Iris pigment epithelial cell (primary cell): Measurements from ENCODE around the gene COL7A1.
A peak's percentile ranks its signal among the peaks of the same experiment; 100 is the strongest.

ENCODE experiments used
- DNase-seq: peaks from one replicate; pipeline ENCODE4 v3.0.0-alpha.2; 2011; ENCODE audit warnings: low read depth

The COL7A1 gene

GRCh38 chr3:48591886-48592518 is 3.1 kb downstream of the COL7A1 start:
- no peak for DNase-seq

GRCh38 chr3:48591436-48591835 is 3.7 kb downstream of the COL7A1 start:
- DNase-seq: no peak

- DNase-seq: no peak
Observed at GRCh38 chr3:48588230-48588629, 6.9 kb downstream of the COL7A1 start.

- no peak for DNase-seq
Observed at GRCh38 chr3:48587686-48588085, 7.4 kb downstream of the COL7A1 start.

GRCh38 chr3:48585411-48585810 is 9.7 kb downstream of the COL7A1 start:
- no peak for DNase-seq

GRCh38 chr3:48584836-48585235 is 10.3 kb downstream of the COL7A1 start:
- DNase-seq: no peak

GRCh38 chr3:48581621-48582481 is 13.3 kb downstream of the COL7A1 start:
- DNase-seq: no peak

- DNase-seq: no peak
Observed at GRCh38 chr3:48576647-48577046, 18.5 kb downstream of the COL7A1 start.

- DNase-seq: no peak
Observed at GRCh38 chr3:48575366-48575765, 19.8 kb downstream of the COL7A1 start.

GRCh38 chr3:48573973-48574585 is 21.1 kb downstream of the COL7A1 start:
- no peak for DNase-seq

GRCh38 chr3:48572517-48572916 is 22.6 kb downstream of the COL7A1 start:
- DNase-seq: no peak

- no peak for DNase-seq
Observed at GRCh38 chr3:48571938-48572337, 23.2 kb downstream of the COL7A1 start.

GRCh38 chr3:48569808-48570450 is 25.2 kb downstream of the COL7A1 start:
- no peak for DNase-seq

- no peak for DNase-seq
Observed at GRCh38 chr3:48569400-48569799, 25.7 kb downstream of the COL7A1 start.

GRCh38 chr3:48568476-48568875 is 26.7 kb downstream of the COL7A1 start:
- DNase-seq: no peak

- no peak for DNase-seq
Observed at GRCh38 chr3:48567500-48567899, 27.6 kb downstream of the COL7A1 start.

- DNase-seq: no peak
Observed at GRCh38 chr3:48567090-48567489, 28.0 kb downstream of the COL7A1 start.

- no peak for DNase-seq
Observed at GRCh38 chr3:48566401-48566760, 28.7 kb downstream of the COL7A1 start.

- DNase-seq: peak; percentile 68
Observed at GRCh38 chr3:48565591-48566400, 29.3 kb downstream of the COL7A1 start.

GRCh38 chr3:48565186-48565585 is 29.9 kb downstream of the COL7A1 start:
- no peak for DNase-seq

GRCh38 chr3:48564667-48565066 is 30.5 kb downstream of the COL7A1 start:
- no peak for DNase-seq

GRCh38 chr3:48564022-48564421 is 31.1 kb downstream of the COL7A1 start:
- DNase-seq: peak; percentile 27
